Testis (tissue), 2 donors: ENCODE measurements around the gene OTUB2.

Source experiments
- POLR2A ChIP-seq: fragments of 450-650 bp; IDR thresholded peaks from one replicate; pipeline ENCODE4 v1.6.1; 2017; ENCODE audit warnings: antibody characterized with exemption, mild to moderate bottlenecking, moderate library complexity
- TF ChIP-seq, protein P1 (sequence below), 3 experiments: fragments of 450-650 bp in 2 of 3; fragments of 200-600 bp in 1 of 3; sonication (generic) in 1 of 3; IDR thresholded peaks; one replicate each; pipeline ENCODE4 v1.5.1; 2016 to 2019; ENCODE audit warnings: antibody characterized with exemption in 3 of 3, mild to moderate bottlenecking in 2 of 3, moderate library complexity in 1 of 3

DNA sequence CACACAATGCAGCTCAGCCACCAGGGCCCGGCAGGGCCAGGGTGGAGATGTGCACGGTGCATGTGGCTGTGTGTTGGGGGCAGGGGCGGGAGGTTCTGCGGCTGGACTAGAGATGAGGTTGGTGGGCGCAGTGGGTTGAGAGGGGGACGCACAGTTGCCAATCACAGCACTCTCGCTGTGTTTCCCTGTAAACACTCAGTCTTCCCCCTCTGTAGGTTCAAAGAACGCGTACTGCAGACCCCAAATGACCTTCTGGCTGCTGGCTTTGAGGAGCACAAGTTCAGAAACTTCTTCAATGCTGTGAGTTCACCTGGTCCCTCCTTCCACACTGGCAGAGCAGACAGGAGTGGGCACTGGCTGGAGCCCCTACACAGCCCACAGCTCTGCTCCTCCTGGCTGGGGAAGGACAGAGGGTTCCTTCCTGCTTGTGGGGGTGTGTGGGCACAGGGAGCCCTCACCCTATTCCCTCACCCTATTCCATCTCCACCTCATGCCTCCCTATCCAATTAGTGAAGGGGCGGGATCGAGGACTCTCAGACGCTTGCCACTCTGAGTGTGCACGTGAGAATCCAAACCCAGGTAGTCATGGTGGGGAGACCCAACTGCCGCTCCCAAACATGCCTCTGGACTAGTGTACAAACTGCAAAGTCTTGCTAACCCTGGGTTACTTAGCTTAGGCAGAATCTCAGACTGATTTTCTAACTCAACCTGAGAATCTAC lies 17.8 kb downstream of the OTUB2 start:
- TF ChIP-seq, protein P1, sequence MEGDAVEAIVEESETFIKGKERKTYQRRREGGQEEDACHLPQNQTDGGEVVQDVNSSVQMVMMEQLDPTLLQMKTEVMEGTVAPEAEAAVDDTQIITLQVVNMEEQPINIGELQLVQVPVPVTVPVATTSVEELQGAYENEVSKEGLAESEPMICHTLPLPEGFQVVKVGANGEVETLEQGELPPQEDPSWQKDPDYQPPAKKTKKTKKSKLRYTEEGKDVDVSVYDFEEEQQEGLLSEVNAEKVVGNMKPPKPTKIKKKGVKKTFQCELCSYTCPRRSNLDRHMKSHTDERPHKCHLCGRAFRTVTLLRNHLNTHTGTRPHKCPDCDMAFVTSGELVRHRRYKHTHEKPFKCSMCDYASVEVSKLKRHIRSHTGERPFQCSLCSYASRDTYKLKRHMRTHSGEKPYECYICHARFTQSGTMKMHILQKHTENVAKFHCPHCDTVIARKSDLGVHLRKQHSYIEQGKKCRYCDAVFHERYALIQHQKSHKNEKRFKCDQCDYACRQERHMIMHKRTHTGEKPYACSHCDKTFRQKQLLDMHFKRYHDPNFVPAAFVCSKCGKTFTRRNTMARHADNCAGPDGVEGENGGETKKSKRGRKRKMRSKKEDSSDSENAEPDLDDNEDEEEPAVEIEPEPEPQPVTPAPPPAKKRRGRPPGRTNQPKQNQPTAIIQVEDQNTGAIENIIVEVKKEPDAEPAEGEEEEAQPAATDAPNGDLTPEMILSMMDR (IDR thresholded peaks at IDR 0.05), result no peak
- TF ChIP-seq POLR2A, result no peak
